Pancreas (tissue), 10 donors: ENCODE measurements around the gene STOML2. TPM values are rescaled to one million over a fixed set of nuclear protein-coding genes. Genes with fewer than 3 reads are reported as not detected.

ENCODE experiments used
- ATAC-seq, 4 donors: fragments of 200-7000 bp; cut with Tn5 transposase; one replicate each; pipeline versions ENCODE4 v1.8.0 to v1.9.1; 2020; ENCODE audit warnings: mild to moderate bottlenecking in 4 of 4, moderate library complexity in 4 of 4
- DNase-seq, 6 donors: peaks; one replicate each; pipeline ENCODE4 v3.0.0-alpha.2; 2020
- FAIRE-seq: peaks from 2 replicates; lab custom pipeline; 2012; peaks lifted over from hg19 to GRCh38; lab: Jason Lieb, UNC
- H3K27ac ChIP-seq, 4 donors: fragments of 200-600 bp; sonication (generic); 1 replicate in 3 of 4; 2 replicates in 1 of 4; pipeline versions ENCODE4 v1.5.0 to v1.8.0; 2020
- H3K27me3 ChIP-seq, 4 donors: fragments of 200-600 bp; one replicate each; pipeline ENCODE4 v1.8.0; 2021
- H3K36me3 ChIP-seq, 3 donors: fragments of 200-600 bp; sonication (generic) in 1 of 3; one replicate each; pipeline versions ENCODE4 v1.5.0 to v1.8.0; 2020 to 2021
- H3K4me1 ChIP-seq, 3 donors: fragments of 200-600 bp; one replicate each; pipeline ENCODE4 v1.8.0; 2021
- H3K4me3 ChIP-seq, 4 donors: fragments of 200-600 bp; sonication (generic) in 2 of 4; one replicate each; pipeline versions ENCODE4 v1.5.0 to v1.8.0; 2020 to 2021
- H3K9me3 ChIP-seq, 4 donors: fragments of 200-600 bp; one replicate each; pipeline ENCODE4 v1.8.0; 2021
- WGBS, 2 donors: extraction: QIAGEN DNeasy Blood & Tissue Kit; methylation state at CpG; one replicate each; pipeline ENCODE4 v1.1.7; 2013; 5-methylcytosine and 5-hydroxymethylcytosine counted together
- intact Hi-C, 3 donors: fragments of 100-400 bp; cut with DNase I; formaldehyde crosslinking; loops; one replicate each; pipeline versions ENCODE4 v1.11.1 to v1.14.2; 2022
- polyA plus RNA-seq, 2 donors: library from polyadenylated mRNA; stranded (reverse); fragments of 200-250 nt; gene quantifications; one replicate each; pipeline ENCODE4 v1.2.3, GENCODE V29; 2013
- total RNA-seq, 6 donors: library from RNA; stranded (reverse); fragmentation: NEBNext Ultra II Directional in 4 of 6; extraction: Animal tissue kit (Norgen Biotek cat#: 25700) in 4 of 6; gene quantifications; one replicate each; pipeline versions ENCODE4 v1.2.1 to v1.2.4, GENCODE V29; 2021 to 2023
- TF ChIP-seq, protein P1 (sequence below), 4 donors: fragments of 200-600 bp; sonication (generic) in 3 of 4; IDR thresholded peaks; one replicate each; pipeline versions ENCODE4 v1.5.0 to v1.8.0; 2021; ENCODE audit warnings: antibody characterized with exemption in 4 of 4
- donor health status: healthy with polysubstance abuse.
- donor health status: DM: no; HTN: no; CAD: no; lungs with moderate emphysema.
- donor health status: DM: no; HTN: no; CAD: no.
- donor health status: control.
- donor health status: control.
- donor health status: Bipolar disorder and iron deficiency.
- donor health status: DM: yes; HTN: yes; CAD: no.
- donor health status: DM: no; HTN: no; CAD: no.
- donor health status: DM: no; HTN: no; CAD: no.
- donor health status: DM: yes; HTN: yes; CAD: no.

STOML2 gene
- total and polyA plus RNA-seq, 8 donors, result 31.2 to 57.6 (median 45.1) TPM

DNA sequence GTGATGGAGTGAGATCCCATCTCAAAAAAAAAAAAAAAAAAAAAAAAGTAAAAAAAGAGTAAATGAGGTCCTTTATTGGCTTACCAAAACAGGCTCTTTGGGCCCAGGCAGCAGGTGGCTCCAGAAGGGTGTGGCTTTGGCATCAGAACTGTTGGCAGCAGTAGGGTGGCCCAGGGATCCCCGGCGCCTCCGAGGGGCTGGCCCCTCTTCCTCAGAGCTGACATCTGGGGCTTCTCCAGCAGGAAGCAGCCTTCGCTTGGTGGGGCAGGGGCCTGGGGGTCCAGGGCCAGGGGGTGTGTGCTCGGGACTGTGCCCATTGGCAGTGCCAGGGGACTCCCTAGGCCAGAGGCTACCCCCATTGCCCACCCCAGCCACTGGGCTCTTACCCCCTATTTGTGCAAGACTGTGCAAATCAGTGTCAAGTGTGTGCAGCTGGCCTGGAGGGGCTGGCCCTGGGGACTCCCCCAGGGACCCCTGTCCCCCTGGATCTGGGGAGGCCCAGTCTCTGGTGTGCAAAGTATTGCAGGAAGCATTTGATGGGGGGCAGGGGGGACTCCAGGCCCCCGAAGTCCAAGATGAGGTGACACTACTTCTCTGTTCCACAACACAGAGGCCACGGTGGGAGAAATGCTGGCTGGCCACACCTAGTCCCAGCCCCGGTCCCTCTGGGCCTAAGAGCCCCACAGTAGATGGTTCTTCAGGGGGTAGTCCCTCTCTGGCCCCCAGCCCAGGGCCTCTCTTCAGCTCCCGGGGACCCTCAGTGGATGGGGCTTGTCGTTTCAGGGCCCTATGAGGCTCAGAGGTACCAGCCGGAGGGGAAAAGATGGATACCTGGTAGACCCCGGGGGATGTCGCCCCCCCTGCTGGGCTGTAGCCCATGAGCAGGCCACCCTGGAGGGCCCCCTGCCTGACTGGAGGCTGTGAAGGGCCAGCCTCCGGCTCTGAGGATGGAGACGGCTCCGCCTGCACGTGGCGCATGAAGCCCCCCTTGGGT, 4.7 kb upstream of the STOML2 start:
- Histone ChIP-seq H3K36me3 (peaks cover 0 to 9% (median 0%) of the 10 kb centered on the region in 3 donors), H3K27me3 (no peaks in the 10 kb centered on the region), H3K9me3 (no peaks in the 10 kb centered on the region), H3K4me3 (no peak overlapping the region), H3K27ac (no peak overlapping the region), H3K4me1 (peaks cover 0 to 19% (median 7%) of the 10 kb centered on the region in 3 donors)
- DNase-seq, result peak in 2 of 6 donors; percentile 13 to 78
- no peak for FAIRE-seq
- intact Hi-C loops, result no loop called here
- ATAC-seq, result no peak
- TF ChIP-seq, protein P1, sequence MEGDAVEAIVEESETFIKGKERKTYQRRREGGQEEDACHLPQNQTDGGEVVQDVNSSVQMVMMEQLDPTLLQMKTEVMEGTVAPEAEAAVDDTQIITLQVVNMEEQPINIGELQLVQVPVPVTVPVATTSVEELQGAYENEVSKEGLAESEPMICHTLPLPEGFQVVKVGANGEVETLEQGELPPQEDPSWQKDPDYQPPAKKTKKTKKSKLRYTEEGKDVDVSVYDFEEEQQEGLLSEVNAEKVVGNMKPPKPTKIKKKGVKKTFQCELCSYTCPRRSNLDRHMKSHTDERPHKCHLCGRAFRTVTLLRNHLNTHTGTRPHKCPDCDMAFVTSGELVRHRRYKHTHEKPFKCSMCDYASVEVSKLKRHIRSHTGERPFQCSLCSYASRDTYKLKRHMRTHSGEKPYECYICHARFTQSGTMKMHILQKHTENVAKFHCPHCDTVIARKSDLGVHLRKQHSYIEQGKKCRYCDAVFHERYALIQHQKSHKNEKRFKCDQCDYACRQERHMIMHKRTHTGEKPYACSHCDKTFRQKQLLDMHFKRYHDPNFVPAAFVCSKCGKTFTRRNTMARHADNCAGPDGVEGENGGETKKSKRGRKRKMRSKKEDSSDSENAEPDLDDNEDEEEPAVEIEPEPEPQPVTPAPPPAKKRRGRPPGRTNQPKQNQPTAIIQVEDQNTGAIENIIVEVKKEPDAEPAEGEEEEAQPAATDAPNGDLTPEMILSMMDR (IDR thresholded peaks at IDR 0.05), result no peak
- 80 to 84% methylated on average over 18 of the region's 18 CpGs for WGBS, 2 donors

DNA sequence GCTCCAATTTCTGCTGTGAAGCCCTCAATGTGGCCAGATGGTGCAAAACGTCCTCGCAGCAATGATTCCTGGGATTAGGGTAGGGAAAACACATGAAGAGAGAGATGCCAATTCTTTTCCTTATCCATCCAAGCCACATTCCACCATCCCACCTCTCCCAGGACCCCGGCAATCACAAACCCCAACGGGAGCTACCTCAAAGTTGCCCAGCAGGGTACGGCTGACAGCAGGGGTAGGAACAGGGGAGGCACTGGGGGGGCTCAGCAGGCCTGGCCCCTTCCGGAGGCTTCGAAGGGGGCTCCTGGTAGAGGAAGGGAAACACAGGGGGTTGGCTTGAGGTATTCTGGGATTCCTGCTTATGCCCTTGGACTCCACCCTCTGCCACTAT, 3.4 kb upstream of the STOML2 start:
- TF ChIP-seq, protein P1 (IDR thresholded peaks at IDR 0.05), result no peak
- intact Hi-C loops, result no loop called here
- Histone ChIP-seq H3K4me3 (no peak overlapping the region), H3K9me3 (no peaks in the 10 kb centered on the region), H3K36me3 (peaks cover 0 to 9% (median 0%) of the 10 kb centered on the region in 3 donors), H3K27ac (no peak overlapping the region), H3K4me1 (peaks cover 0 to 22% (median 9%) of the 10 kb centered on the region in 3 donors), H3K27me3 (no peaks in the 10 kb centered on the region)
- FAIRE-seq (no peak), ATAC-seq (no peak), DNase-seq (no peak)
- WGBS, 2 donors, result 85 to 91% methylated on average over 7 of the region's 7 CpGs

DNA sequence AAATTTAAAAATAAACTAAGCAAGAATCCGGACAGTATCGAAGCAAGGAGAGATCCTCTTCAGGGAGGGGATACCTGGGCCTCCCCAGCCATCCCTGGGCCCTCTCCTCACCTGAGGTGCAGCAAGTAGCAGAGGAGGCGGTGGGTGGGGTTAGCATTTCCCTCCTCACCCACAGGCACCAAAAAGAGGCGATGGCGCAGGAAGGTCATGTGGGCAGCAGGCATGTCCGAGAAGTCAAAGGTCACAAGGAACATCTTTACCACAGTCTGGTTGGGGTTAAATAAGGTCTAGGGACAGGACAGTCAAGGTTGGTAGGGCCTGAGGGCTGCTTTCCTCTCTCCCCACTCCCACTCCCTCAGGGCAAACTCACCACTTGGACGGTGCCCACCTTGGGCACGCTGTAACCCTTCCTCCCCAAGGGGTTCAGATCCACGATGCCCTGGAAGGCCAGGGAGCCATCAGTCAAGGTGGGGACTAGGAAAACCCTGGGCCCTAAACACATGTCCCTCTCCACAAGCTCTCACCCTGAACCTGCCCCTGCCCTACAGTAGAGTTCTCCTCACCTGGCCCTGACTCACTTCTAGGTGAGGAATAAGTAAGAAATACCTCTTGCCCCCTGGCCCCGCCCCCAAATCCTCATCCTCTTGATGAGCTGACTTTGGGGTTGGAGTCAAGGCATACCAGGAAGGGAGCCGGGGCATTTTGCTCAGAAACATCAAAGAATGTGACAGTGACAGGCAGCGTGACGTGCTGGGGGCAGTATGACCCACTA, 2.8 kb upstream of the STOML2 start:
- peaks cover 0 to 9% (median 0%) of the 10 kb centered on the region in 3 donors for H3K36me3 ChIP-seq
- H3K27me3 ChIP-seq, result no peaks in the 10 kb centered on the region
- ATAC-seq, result no peak
- H3K4me1 ChIP-seq, result peaks cover 0 to 20% (median 6%) of the 10 kb centered on the region in 3 donors
- 89 to 92% methylated on average over 13 of the region's 13 CpGs for WGBS, 2 donors
- FAIRE-seq, result no peak
- TF ChIP-seq, protein P1 (IDR thresholded peaks at IDR 0.05), result no peak
- intact Hi-C loops, result no loop called here
- no peak for DNase-seq
- no peaks in the 10 kb centered on the region for H3K9me3 ChIP-seq
- H3K4me3 ChIP-seq, result no peak overlapping the region
- H3K27ac ChIP-seq, result no peak overlapping the region

DNA sequence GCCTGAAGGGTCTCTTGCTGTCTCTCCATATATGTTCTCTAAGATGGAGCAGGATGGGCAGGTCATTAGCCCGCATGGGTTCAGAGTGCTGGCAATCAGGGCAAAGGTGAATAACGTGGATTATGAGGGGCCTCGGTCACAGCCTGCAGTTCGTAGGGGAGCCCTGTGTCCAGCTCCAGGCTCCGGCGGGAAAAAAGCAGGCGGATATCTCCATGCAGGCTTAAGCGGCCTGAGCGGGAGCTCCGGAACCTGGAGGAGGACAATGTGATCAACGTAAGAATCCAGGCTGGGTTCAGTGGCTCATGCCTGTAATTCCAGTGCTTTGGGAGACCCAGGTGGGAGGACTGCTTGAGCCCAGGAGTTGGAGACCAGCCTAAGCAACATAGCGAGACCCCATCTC, 2.2 kb upstream of the STOML2 start:
- intact Hi-C loops, result no loop called here
- H3K36me3 ChIP-seq, result peaks cover 0 to 11% (median 0%) of the 10 kb centered on the region in 3 donors
- FAIRE-seq (no peak), ATAC-seq (no peak), DNase-seq (no peak)
- no peak overlapping the region for H3K4me3 ChIP-seq
- H3K4me1 ChIP-seq, result peaks cover 0 to 14% (median 6%) of the 10 kb centered on the region in 3 donors
- TF ChIP-seq, protein P1 (IDR thresholded peaks at IDR 0.05), result no peak
- no peaks in the 10 kb centered on the region for H3K27me3 ChIP-seq
- H3K27ac ChIP-seq, result no peak overlapping the region
- 88 to 90% methylated on average over 12 of the region's 12 CpGs for WGBS, 2 donors
- H3K9me3 ChIP-seq, result no peaks in the 10 kb centered on the region
